Endothelial cell (in vitro differentiated cells): ENCODE results near the gene NDUFV2. TPM values are rescaled to one million over a fixed set of nuclear protein-coding genes. Genes with fewer than 3 reads are reported as not detected.

Experiments
- DNase-seq: peaks from one replicate; pipeline ENCODE4 v3.0.0; 2021; ENCODE audit warnings: low spot score
- H3K27ac Mint-ChIP-seq: one replicate; pipeline ENCODE4 v1.8.0; 2021; ENCODE audit warnings: mixed read lengths, inconsistent platforms; ENCODE audit not compliant: unreplicated experiment
- H3K27me3 Mint-ChIP-seq: one replicate; pipeline ENCODE4 v1.8.0; 2021; ENCODE audit warnings: mild to moderate bottlenecking, moderate library complexity, mixed read lengths, inconsistent platforms; ENCODE audit not compliant: unreplicated experiment
- H3K36me3 Mint-ChIP-seq: one replicate; pipeline ENCODE4 v1.8.0; 2021; ENCODE audit warnings: mild to moderate bottlenecking, low read depth, mixed read lengths, inconsistent platforms; ENCODE audit not compliant: unreplicated experiment
- H3K4me1 Mint-ChIP-seq: one replicate; pipeline ENCODE4 v1.8.0; 2021; ENCODE audit warnings: mild to moderate bottlenecking, mixed read lengths, inconsistent platforms; ENCODE audit not compliant: unreplicated experiment
- H3K4me3 Mint-ChIP-seq: one replicate; pipeline ENCODE4 v1.8.0; 2021; ENCODE audit warnings: mild to moderate bottlenecking, mixed read lengths, inconsistent platforms; ENCODE audit not compliant: unreplicated experiment
- H3K9me3 Mint-ChIP-seq: one replicate; pipeline ENCODE4 v1.8.0; 2021; ENCODE audit warnings: mixed read lengths, inconsistent platforms; ENCODE audit not compliant: unreplicated experiment
- CTCF ChIP-seq: fragments of 200-600 bp; sonication (generic); IDR thresholded peaks from one replicate; pipeline ENCODE4 v1.5.0; 2021; ENCODE audit warnings: antibody characterized with exemption; ENCODE audit not compliant: unreplicated experiment
- total RNA-seq: library from RNA; stranded (reverse); fragmentation: NEBNext Ultra II Directional; extraction: Animal tissue kit (Norgen Biotek cat#: 25700); gene quantifications from one replicate; pipeline ENCODE4 v1.2.1, GENCODE V29; 2021; ENCODE audit not compliant: unreplicated experiment

NDUFV2 gene
- total RNA-seq, 1 donor from 2014 or later = 102 TPM

- DNase-seq = no peak
- TF ChIP-seq CTCF = no peak
- Mint-ChIP-seq H3K27me3 (no peaks in the 10 kb centered on the region), H3K36me3 (peaks cover 11% of the 10 kb centered on the region), H3K4me3 (no peak overlapping the region), H3K27ac (no peak overlapping the region), H3K9me3 (no peaks in the 10 kb centered on the region), H3K4me1 (peaks cover 3% of the 10 kb centered on the region)
These were observed 71.3 kb downstream of the NDUFV2 start for GRCh38 chr18:9173770-9174233.

- DNase-seq = no peak
- Mint-ChIP-seq H3K9me3 (no peaks in the 10 kb centered on the region), H3K4me1 (peaks cover 3% of the 10 kb centered on the region), H3K27ac (no peak overlapping the region), H3K27me3 (no peaks in the 10 kb centered on the region), H3K4me3 (no peak overlapping the region), H3K36me3 (peaks cover 11% of the 10 kb centered on the region)
- TF ChIP-seq CTCF = no peak
These were observed 71.8 kb downstream of the NDUFV2 start for GRCh38 chr18:9174302-9174701.

DNA sequence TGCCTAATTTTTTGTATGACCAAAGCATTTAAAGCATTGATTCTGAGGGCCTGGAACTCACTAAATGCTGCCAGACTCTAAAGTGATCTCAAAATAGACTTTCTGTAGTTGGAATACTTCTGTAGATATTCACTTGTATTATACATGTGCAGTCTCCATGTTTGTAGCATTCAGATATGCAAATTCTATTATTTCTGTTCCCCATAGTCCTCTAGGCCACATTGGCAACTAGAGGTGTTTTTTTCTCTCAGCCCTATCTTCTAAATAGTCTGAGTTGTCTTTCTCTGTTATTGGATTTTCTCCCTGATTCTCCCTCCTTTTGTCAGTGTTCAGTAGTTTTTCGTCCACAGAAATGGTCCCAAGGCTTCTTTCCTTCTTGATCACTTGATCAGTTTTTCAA lies 72.6 kb downstream of the NDUFV2 start:
- TF ChIP-seq CTCF = no peak
- no peak overlapping the region for H3K27ac Mint-ChIP-seq
- H3K27me3 Mint-ChIP-seq = no peaks in the 10 kb centered on the region
- DNase-seq = no peak
- no peak overlapping the region for H3K4me3 Mint-ChIP-seq
- peaks cover 3% of the 10 kb centered on the region for H3K4me1 Mint-ChIP-seq
- H3K9me3 Mint-ChIP-seq = no peaks in the 10 kb centered on the region
- peaks cover 10% of the 10 kb centered on the region for H3K36me3 Mint-ChIP-seq

DNA sequence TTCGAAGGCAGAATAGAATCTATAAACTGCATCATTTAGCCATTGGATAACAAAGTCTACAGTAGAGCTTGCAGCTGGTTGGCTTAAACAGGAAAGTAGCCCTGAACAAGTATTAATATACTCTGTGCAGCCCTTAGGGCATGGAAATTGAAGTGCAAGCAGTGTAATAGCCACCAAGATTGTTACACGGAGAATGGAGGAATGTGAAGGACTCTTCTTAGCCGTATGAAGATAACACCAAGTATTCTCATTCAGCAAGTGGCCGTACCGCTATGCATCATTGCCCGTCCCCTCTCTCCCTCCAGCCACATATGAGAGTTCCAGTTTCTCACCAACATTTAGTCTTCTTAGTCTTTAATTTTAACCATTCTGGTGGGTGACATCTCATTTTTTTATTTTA lies 74.5 kb downstream of the NDUFV2 start:
- DNase-seq = no peak
- H3K9me3 Mint-ChIP-seq = no peaks in the 10 kb centered on the region
- no peak overlapping the region for H3K27ac Mint-ChIP-seq
- H3K4me3 Mint-ChIP-seq = no peak overlapping the region
- peaks cover 3% of the 10 kb centered on the region for H3K4me1 Mint-ChIP-seq
- H3K36me3 Mint-ChIP-seq = peaks cover 4% of the 10 kb centered on the region
- TF ChIP-seq CTCF = no peak
- no peaks in the 10 kb centered on the region for H3K27me3 Mint-ChIP-seq

DNA sequence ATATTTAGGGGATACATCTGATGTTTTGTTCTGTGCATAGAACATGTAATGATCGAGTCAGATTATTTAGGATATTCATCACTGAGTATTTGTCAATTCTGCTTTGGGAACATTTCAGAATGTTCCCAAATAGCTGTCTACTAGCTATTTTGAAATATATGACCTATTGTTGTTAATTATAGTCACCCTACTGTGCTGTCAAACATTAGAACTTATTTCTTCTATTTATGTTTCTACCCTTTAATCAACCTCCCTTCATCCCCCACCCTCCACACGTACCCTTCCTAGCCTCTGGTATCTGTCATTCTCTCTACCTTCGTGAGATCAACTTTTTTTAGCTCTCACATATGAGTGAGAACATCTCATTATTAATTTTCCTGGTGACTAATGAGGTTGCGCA lies 75.0 kb downstream of the NDUFV2 start:
- Mint-ChIP-seq H3K4me3 (no peak overlapping the region), H3K27me3 (no peaks in the 10 kb centered on the region), H3K36me3 (peaks cover under 1% of the 10 kb centered on the region), H3K4me1 (peaks cover 3% of the 10 kb centered on the region), H3K9me3 (no peaks in the 10 kb centered on the region), H3K27ac (no peak overlapping the region)
- no peak for DNase-seq
- no peak for TF ChIP-seq CTCF
